ENCODE data around the gene CCN5.

GRCh38 chr20:44698351-44698750 is 16.8 kb upstream of the CCN5 start:
- no peak for TF ChIP-seq CTCF (IDR thresholded peaks at IDR 0.05; ENCODE audit: low read depth, low read length)
- TF ChIP-seq EZH2phosphoT487 (IDR thresholded peaks at IDR 0.05; ENCODE audit: low read depth), result no peak

Data from OCI-LY3 (cell line).